ENCODE data around the gene PTH.

DNA sequence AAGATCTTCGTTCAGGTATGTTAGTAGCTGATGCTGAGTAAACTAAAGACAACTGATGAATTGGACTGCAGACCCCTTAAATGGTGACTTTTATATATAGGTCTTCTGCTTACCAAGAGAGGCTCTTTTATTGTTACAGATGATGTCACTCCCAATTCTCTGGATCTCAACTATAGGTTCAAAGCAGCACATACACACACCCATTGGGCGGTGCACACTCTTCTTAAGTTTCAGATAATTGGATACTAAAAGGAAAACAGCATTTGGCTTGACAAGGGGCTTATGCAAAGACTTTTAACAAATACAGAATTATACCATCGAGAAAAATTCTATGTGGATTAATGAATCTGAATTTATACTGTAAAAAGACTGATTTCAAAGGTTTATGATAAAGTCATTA, at the start of gene PTH:
- TF ChIP-seq, protein P1, sequence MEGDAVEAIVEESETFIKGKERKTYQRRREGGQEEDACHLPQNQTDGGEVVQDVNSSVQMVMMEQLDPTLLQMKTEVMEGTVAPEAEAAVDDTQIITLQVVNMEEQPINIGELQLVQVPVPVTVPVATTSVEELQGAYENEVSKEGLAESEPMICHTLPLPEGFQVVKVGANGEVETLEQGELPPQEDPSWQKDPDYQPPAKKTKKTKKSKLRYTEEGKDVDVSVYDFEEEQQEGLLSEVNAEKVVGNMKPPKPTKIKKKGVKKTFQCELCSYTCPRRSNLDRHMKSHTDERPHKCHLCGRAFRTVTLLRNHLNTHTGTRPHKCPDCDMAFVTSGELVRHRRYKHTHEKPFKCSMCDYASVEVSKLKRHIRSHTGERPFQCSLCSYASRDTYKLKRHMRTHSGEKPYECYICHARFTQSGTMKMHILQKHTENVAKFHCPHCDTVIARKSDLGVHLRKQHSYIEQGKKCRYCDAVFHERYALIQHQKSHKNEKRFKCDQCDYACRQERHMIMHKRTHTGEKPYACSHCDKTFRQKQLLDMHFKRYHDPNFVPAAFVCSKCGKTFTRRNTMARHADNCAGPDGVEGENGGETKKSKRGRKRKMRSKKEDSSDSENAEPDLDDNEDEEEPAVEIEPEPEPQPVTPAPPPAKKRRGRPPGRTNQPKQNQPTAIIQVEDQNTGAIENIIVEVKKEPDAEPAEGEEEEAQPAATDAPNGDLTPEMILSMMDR (IDR thresholded peaks at IDR 0.05; ENCODE audit: poor library complexity), result no peak
- TF ChIP-seq EZH2phosphoT487 (IDR thresholded peaks at IDR 0.05; ENCODE audit: low read depth, severe bottlenecking, unreplicated experiment), result no peak

Measured in hepatocyte (in vitro differentiated cells).